Activated CD4-positive, alpha-beta memory T cell treated with anti-CD3 and anti-CD28 coated beads, Interleukin-2, amount 10 ng/mL, durations not matched to agents 7 days and 5 days (primary cell): ENCODE measurements around the gene TNFRSF6B. TPM values are rescaled to one million over a fixed set of nuclear protein-coding genes. Genes with fewer than 3 reads are reported as not detected.
"Not testable (repeated sequence)": the region's sequence is repeated elsewhere in the genome, so short reads cannot be mapped to it uniquely, and the experiment has no call there.

Source experiments
- CTCF ChIA-PET: fragments of 350-600 bp; sonication (Branson Sonifier 250); formaldehyde crosslinking; loops from one replicate; lab custom pipeline; 2021; ENCODE audit warnings: antibody characterized with exemption, inconsistent platforms; lab: Charles Lee
- POLR2A ChIA-PET: fragments of 350-600 bp; sonication (Branson Sonifier 250); formaldehyde crosslinking; loops from one replicate; lab custom pipeline; 2021; ENCODE audit warnings: antibody characterized with exemption; lab: Charles Lee
- DNase-seq: peaks from one replicate; pipeline ENCODE4 v3.0.0-alpha.2; 2020
- H3K27ac Mint-ChIP-seq: one replicate; pipeline ENCODE4 v1.8.0; 2021; ENCODE audit warnings: mild to moderate bottlenecking, mixed read lengths
- H3K27me3 Mint-ChIP-seq: one replicate; pipeline ENCODE4 v1.8.0; 2021; ENCODE audit warnings: mixed read lengths
- H3K36me3 Mint-ChIP-seq: one replicate; pipeline ENCODE4 v1.8.0; 2021; ENCODE audit warnings: low read depth, mixed read lengths
- H3K4me1 Mint-ChIP-seq: one replicate; pipeline ENCODE4 v1.8.0; 2021; ENCODE audit warnings: mixed read lengths
- H3K4me3 Mint-ChIP-seq: one replicate; pipeline ENCODE4 v1.8.0; 2021; ENCODE audit warnings: mild to moderate bottlenecking, mixed read lengths
- H3K9me3 Mint-ChIP-seq: one replicate; pipeline ENCODE4 v1.8.0; 2021; ENCODE audit warnings: mixed read lengths
- total RNA-seq, 2 experiments: library from RNA; stranded (reverse); gene quantifications; one replicate each; pipeline ENCODE4 v1.2.3, GENCODE V29; 2021

The TNFRSF6B gene
- total RNA-seq, 2 experiments from 2014 or later, result not detected

DNA sequence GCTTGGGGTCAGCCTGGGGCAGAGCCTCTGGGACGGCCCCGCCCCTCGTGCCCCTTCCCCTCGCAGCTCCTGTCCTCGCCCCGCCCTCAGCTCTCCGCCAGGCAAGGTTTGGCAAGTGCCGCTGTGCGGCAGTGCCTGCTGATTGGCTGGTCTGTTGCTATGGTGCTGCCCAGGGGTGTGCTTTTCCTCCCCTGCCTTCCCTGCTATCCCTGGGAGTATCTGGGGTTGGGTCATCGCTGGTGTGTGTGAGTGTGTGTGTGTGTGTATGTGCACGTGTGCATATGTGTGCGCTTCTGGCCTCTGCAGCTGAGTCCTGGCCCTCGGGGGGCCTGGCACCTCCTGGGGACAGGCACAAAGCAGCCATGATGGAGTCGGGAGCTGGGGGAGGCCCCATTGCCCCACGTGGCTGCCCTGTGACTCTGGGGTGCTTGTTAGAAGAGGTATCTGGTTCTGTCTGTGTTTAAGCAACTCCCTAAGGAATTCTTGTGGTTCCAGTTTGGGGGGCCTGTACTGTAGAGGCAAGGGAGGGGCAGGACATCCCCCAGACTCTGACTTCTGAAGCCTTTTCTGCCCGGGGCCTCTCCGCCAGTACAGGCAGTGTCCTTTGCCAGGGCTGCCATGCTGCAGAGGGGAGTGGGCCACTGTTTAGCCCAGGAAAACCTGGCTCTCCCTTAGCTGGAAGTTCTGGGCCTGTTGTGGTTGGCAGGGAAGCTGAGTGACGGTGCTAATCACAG is 31.4 kb upstream of the TNFRSF6B start:
- CTCF ChIA-PET, result no interaction called here
- POLR2A ChIA-PET, result no interaction called here
- H3K4me1 Mint-ChIP-seq, result peaks cover 3% of the 10 kb centered on the region

DNA sequence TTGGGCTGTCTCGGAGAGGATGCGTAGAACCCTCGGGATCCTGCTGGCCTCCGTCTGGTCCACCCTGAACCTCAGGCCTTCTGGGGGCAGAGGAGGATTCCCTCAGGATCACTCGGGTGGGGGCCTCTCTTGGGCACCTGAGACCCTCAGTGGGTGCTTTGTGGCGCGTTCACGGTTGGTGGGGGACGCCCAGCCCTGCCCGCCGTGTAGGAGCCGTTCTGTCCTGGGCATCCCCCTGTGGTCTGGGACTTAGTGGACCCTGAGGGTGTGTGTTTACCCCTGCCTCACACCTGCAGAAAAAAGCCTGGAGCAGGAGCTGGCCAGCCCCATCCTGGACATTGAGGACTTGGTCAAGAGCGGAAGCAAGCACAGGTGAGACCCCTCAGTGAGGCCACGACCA is 30.7 kb upstream of the TNFRSF6B start:
- Mint-ChIP-seq H3K9me3 (no peaks in the 10 kb centered on the region), H3K27ac (no peak overlapping the region), H3K36me3 (peaks cover 31% of the 10 kb centered on the region), H3K27me3 (no peaks in the 10 kb centered on the region), H3K4me1 (no peaks in the 10 kb centered on the region), H3K4me3 (no peak overlapping the region)
- no peak for DNase-seq
- ChIA-PET POLR2A (no interaction called here), CTCF (no interaction called here)

More for the DNA sequence above, 31.4 kb upstream of the TNFRSF6B start:
- Mint-ChIP-seq H3K36me3 (peaks cover 35% of the 10 kb centered on the region), H3K27ac (no peak overlapping the region), H3K4me3 (no peak overlapping the region), H3K27me3 (no peaks in the 10 kb centered on the region), H3K9me3 (no peaks in the 10 kb centered on the region)
- DNase-seq, result no peak

DNA sequence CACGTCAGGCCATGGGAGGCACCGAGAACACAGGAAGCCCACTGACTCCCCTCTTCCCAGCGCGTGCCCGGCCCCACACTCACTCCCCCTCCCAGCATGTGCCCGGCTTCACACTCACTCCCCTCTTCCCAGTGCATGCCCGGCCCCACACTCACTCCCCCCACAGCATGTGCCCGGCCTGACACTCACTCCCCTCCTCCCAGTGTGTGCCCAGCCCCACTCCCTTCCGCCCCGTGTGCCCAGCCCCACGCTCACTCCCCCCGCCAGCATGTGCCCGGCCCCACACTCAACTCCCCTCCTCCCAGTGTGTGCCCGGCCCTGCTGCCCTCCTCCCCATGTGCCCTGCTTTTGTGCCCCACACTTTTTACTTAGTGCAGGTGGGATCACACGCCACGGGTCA is 28.6 kb upstream of the TNFRSF6B start:
- ChIA-PET POLR2A (no interaction called here), CTCF (interaction anchor here (1.4 kb wide), 1 partner anchor 10 kb away, joined by 4 read pairs; the partner anchor contains the start of gene RTEL1)
- no peaks in the 10 kb centered on the region for H3K27me3 Mint-ChIP-seq
- H3K4me1 Mint-ChIP-seq, result no peaks in the 10 kb centered on the region
- H3K36me3 Mint-ChIP-seq, result peaks cover 30% of the 10 kb centered on the region
- no peaks in the 10 kb centered on the region for H3K9me3 Mint-ChIP-seq
- no peak for DNase-seq
- H3K4me3 Mint-ChIP-seq, result no peak overlapping the region
- no peak overlapping the region for H3K27ac Mint-ChIP-seq

DNA sequence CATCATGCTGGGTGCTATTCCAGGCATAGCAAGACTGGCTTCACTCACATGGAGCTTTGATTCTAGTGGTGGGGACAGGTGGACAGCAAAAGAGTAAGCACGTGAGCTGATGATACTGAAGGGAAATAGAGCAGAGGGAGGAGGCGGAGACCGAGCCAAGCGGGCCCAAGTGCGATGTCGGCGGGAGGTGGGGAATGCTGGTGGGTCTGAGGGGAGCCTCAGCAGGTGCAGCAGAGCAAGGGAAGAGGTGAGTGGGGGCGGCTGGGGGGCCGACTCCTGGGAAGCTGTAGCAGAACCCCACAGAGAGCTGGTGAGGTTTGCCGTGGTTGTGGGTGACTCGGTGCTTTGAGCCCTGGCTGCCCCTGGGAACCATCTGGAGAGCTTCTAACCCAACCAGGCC is 28.1 kb upstream of the TNFRSF6B start:
- Mint-ChIP-seq H3K27ac (no peak overlapping the region), H3K27me3 (no peaks in the 10 kb centered on the region), H3K4me3 (no peak overlapping the region), H3K4me1 (no peaks in the 10 kb centered on the region), H3K9me3 (no peaks in the 10 kb centered on the region), H3K36me3 (peaks cover 30% of the 10 kb centered on the region)
- DNase-seq, result no peak
- CTCF ChIA-PET, result interaction anchor here (1.4 kb wide), 1 partner anchor 10 kb away, joined by 4 read pairs; the partner anchor contains the start of gene RTEL1
- POLR2A ChIA-PET, result interaction anchor here (0.7 kb wide), 1 partner anchor 39 kb away, joined by 3 read pairs; no protein-coding TSS in a partner anchor

DNA sequence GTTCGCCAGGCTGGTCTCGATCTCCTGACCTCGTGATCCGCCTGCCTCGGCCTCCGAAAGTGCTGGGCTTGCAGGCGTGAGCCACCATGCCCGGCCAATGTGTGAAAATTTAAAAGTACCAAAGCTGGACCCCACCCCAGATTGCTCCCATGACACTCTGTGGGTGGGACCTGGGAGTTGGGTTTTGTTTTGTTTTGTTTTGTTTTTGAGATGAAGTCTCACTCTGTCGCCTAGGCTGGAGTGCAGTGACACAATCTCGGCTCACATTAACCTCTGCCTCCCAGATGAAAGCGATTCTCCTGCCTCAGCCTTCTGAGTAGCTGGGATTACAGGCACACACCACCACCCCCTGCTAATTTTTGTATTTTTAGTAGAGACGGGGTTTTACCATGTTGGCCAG is 24.8 kb upstream of the TNFRSF6B start:
- peaks cover 31% of the 10 kb centered on the region for H3K36me3 Mint-ChIP-seq
- H3K9me3 Mint-ChIP-seq, H3K4me3 Mint-ChIP-seq, POLR2A ChIA-PET, DNase-seq, H3K4me1 Mint-ChIP-seq, CTCF ChIA-PET, H3K27me3 Mint-ChIP-seq, H3K27ac Mint-ChIP-seq: not testable (repeated sequence)

DNA sequence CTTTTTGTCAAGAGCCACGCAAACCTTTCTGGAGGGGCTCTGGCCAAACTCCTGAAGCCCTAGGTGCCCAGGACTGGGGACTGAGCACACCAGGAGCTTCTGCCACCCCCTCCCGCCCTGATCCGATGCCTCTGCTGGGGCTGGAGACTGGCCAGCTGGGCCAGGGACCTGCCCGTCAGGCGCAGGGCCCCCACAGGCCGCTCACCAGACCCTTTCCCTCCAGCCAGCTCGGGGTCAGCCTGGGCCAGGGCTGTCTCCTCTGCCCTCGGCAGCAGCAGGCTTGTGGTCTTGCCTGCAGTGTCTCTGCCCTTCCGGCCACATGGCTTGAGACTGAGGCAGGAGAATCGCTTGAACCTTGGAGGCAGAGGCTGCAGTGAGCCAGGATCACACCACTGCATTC is 23.8 kb upstream of the TNFRSF6B start:
- Mint-ChIP-seq H3K27me3 (no peaks in the 10 kb centered on the region), H3K9me3 (no peaks in the 10 kb centered on the region), H3K27ac (no peak overlapping the region), H3K4me1 (no peaks in the 10 kb centered on the region), H3K4me3 (no peak overlapping the region), H3K36me3 (peaks cover 26% of the 10 kb centered on the region)
- DNase-seq, result no peak
- ChIA-PET POLR2A (no interaction called here), CTCF (no interaction called here)

DNA sequence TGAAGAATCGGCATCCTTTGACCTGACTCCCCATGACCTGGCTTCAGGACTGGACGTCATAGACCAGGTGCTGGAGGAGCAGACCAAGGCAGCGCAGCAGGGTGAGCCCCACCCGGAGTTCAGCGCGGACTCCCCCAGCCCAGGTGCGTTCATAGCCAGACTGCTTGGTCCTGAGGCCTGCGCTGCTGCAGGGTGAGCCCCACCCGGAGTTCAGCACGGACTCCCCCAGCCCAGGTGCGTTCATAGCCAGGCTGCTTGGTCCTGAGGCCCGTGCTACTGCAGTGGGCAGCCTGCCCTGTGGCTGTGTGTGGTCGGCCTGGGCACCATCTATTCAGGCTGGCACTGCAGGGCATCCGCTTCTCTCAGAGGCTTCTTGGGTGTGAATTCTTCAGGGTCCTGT is 22.5 kb upstream of the TNFRSF6B start:
- Mint-ChIP-seq H3K27ac (no peak overlapping the region), H3K36me3 (peaks cover 21% of the 10 kb centered on the region), H3K9me3 (no peaks in the 10 kb centered on the region), H3K4me1 (no peaks in the 10 kb centered on the region), H3K4me3 (no peak overlapping the region), H3K27me3 (no peaks in the 10 kb centered on the region)
- ChIA-PET CTCF (no interaction called here), POLR2A (no interaction called here)
- no peak for DNase-seq

DNA sequence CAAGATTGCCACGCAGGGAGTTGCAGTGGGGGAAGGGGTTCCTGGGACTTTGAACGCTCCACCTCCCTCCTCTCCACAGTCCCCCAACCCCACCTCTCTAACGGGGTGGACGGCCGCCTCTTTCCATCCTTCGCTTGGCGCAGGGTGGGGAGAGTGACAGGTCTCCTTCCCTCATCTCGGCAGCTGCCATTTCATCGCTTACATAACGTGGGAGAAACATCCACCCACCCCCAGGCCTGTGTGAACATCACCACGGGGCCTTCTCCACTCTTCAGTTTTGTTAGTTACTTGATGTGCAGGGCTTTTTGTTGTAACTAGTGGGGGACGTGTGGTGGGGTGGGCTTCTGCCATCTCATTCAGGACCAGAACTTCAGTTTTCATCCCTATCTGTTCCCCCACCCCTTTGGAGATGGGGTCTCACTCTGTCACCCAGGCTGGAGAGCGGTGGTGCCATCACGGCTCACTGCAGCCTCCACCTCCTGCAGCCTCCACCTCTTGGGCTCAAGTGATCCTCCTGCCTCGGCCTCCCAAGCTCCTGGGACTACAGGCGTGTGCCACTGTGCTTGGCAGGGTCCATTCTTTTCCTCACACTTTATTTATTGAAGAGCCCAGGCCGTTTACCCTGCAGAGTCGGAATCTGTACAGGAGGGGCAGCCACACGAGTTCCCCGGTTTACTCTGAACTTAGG is 20.6 kb upstream of the TNFRSF6B start:
- ChIA-PET POLR2A (no interaction called here), CTCF (no interaction called here)
- Mint-ChIP-seq H3K27ac (no peak overlapping the region), H3K4me1 (no peaks in the 10 kb centered on the region), H3K36me3 (peaks cover 16% of the 10 kb centered on the region), H3K27me3 (no peaks in the 10 kb centered on the region), H3K4me3 (no peak overlapping the region), H3K9me3 (no peaks in the 10 kb centered on the region)
- DNase-seq, result no peak

DNA sequence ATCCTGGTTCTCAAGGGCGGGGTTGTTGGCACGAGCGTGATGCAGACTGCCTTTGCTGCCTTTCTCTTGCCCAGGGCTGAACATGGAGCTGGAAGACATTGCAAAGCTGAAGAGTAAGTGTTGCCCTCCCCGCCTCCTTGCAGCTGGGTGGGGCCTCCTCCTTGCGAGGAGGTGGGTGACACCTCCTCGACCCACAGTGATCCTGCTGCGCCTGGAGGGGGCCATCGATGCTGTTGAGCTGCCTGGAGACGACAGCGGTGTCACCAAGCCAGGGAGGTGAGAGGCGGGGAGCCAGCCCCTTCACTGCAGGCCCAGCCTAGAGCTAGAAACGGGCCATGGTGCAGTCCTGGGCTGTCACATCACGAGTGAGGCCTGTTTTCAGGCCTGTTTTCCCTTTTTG is 18.4 kb upstream of the TNFRSF6B start:
- peaks cover 4% of the 10 kb centered on the region for H3K4me1 Mint-ChIP-seq
- no peak overlapping the region for H3K27ac Mint-ChIP-seq
- no peaks in the 10 kb centered on the region for H3K27me3 Mint-ChIP-seq
- H3K9me3 Mint-ChIP-seq, result no peaks in the 10 kb centered on the region
- ChIA-PET CTCF (no interaction called here), POLR2A (no interaction called here)
- DNase-seq, result no peak
- peaks cover 12% of the 10 kb centered on the region for H3K36me3 Mint-ChIP-seq
- H3K4me3 Mint-ChIP-seq, result no peak overlapping the region

DNA sequence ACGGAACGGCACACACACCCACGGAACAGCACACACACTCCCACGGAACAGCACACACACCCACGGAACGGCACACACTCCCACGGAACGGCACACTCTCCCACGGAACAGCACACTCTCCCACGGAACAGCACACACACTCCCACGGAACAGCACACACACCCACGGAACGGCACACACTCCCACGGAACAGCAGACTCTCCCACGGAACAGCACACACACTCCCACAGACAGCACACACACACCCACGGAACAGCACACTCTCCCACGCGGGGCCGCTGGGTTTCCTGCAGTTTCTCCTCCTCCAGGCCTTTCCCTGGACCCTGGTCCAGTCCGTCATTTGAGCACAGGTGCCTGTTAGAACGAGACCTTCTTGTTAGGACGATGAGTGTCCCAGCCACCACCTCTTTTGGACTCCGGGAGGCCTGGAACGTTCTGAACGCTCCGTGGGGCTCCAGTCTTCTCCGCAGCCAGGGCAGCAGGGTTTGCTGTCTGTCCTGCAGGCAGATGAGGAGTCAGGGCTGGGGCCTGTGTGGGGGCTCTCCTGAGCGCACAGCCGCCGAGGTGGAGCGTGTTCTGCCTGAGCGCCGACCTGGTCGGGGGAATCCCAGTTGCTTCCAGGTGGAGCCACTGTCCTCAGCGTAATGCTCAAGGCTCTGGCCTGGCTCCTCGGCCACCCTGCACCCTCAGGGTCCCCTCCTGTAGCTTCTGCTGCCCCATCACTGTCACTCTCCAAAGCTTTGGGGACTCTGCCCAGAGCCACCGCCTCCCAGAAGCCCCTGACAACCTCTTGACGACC is 17.6 kb upstream of the TNFRSF6B start:
- no peak for DNase-seq
- H3K4me1 Mint-ChIP-seq, result peaks cover 8% of the 10 kb centered on the region
- ChIA-PET POLR2A (no interaction called here), CTCF (no interaction called here)
- peaks cover 12% of the 10 kb centered on the region for H3K36me3 Mint-ChIP-seq
- H3K9me3 Mint-ChIP-seq, result no peaks in the 10 kb centered on the region
- no peak overlapping the region for H3K27ac Mint-ChIP-seq
- H3K27me3 Mint-ChIP-seq, result no peaks in the 10 kb centered on the region
- H3K4me3 Mint-ChIP-seq, result no peak overlapping the region

DNA sequence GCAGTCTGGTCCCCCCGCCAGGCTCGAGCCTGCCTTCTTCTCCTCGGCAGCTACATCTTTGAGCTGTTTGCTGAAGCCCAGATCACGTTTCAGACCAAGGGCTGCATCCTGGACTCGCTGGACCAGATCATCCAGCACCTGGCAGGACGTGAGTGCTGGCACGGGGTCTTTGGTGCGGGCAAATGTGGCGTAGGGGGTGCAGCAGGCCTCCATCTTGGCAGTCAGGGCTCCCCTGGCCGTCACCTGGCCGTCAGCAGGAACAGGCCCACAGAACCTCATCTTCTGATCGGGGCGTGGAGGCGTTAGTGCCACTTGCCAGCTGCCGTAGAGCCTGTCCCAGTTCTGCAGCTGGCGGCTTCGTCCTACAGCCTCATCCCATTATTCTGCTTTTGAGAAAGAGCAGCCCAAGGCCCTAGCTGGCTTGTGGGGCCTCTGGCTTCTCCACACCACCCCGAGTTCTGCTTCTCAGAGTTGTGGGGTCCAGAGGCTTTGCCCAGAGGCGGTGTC is 16.6 kb upstream of the TNFRSF6B start:
- DNase-seq, result no peak
- H3K27ac Mint-ChIP-seq, result no peak overlapping the region
- no peak overlapping the region for H3K4me3 Mint-ChIP-seq
- H3K27me3 Mint-ChIP-seq, result no peaks in the 10 kb centered on the region
- no peaks in the 10 kb centered on the region for H3K9me3 Mint-ChIP-seq
- peaks cover 12% of the 10 kb centered on the region for H3K36me3 Mint-ChIP-seq
- peaks cover 10% of the 10 kb centered on the region for H3K4me1 Mint-ChIP-seq
- CTCF ChIA-PET, result no interaction called here
- POLR2A ChIA-PET, result no interaction called here

DNA sequence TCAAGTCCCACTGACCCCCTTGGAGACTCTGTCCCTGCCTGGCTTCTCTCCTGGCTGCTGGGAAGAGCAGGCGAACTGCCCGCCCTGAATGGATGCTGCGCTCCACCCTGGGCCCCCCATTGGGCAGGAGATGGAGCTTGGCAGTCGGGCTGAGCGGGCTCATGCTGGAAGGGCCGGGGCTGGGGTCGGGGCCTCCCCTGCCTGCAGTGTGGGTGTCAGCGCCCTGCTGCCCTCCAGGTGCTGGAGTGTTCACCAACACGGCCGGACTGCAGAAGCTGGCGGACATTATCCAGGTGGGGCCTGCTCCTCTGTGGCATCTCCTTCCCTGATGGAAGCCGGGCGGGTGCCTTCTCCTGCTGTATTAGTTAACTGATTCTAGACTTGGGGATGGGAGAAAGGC is 16.0 kb upstream of the TNFRSF6B start:
- no peak overlapping the region for H3K27ac Mint-ChIP-seq
- H3K36me3 Mint-ChIP-seq, result peaks cover 12% of the 10 kb centered on the region
- no peak overlapping the region for H3K4me3 Mint-ChIP-seq
- CTCF ChIA-PET, result no interaction called here
- no peak for DNase-seq
- peaks cover 10% of the 10 kb centered on the region for H3K4me1 Mint-ChIP-seq
- H3K9me3 Mint-ChIP-seq, result no peaks in the 10 kb centered on the region
- POLR2A ChIA-PET, result no interaction called here
- H3K27me3 Mint-ChIP-seq, result no peaks in the 10 kb centered on the region
